B cell (primary cell): ENCODE results near the gene CREB5.

Experiments
- EZH2 ChIP-seq: IDR thresholded peaks from 2 replicates; pipeline ENCODE4 v1.6.1; 2012; ENCODE audit warnings: borderline replicate concordance, low read depth, mild to moderate bottlenecking, moderate library complexity, low read length; ENCODE audit not compliant: insufficient read depth, poor library complexity, severe bottlenecking
- TF ChIP-seq, protein P1 (sequence below): fragments of 200-600 bp; IDR thresholded peaks from one replicate; pipeline ENCODE4 v1.8.0; 2022; ENCODE audit warnings: antibody characterized with exemption, mild to moderate bottlenecking

GRCh38 chr7:28503396-28503795, 91.1 kb downstream of the CREB5 start:
- TF ChIP-seq EZH2 = no peak
- TF ChIP-seq, protein P1, sequence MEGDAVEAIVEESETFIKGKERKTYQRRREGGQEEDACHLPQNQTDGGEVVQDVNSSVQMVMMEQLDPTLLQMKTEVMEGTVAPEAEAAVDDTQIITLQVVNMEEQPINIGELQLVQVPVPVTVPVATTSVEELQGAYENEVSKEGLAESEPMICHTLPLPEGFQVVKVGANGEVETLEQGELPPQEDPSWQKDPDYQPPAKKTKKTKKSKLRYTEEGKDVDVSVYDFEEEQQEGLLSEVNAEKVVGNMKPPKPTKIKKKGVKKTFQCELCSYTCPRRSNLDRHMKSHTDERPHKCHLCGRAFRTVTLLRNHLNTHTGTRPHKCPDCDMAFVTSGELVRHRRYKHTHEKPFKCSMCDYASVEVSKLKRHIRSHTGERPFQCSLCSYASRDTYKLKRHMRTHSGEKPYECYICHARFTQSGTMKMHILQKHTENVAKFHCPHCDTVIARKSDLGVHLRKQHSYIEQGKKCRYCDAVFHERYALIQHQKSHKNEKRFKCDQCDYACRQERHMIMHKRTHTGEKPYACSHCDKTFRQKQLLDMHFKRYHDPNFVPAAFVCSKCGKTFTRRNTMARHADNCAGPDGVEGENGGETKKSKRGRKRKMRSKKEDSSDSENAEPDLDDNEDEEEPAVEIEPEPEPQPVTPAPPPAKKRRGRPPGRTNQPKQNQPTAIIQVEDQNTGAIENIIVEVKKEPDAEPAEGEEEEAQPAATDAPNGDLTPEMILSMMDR = no peak
